ENCODE results near the gene STBD1. TPM values are rescaled to one million over a fixed set of nuclear protein-coding genes. Genes with fewer than 3 reads are reported as not detected.

Gene STBD1
- total and polyA plus RNA-seq, 2 of the 4 experiments (the other 2 are of a cell fraction): 1.7 to 3.0 TPM

DNA sequence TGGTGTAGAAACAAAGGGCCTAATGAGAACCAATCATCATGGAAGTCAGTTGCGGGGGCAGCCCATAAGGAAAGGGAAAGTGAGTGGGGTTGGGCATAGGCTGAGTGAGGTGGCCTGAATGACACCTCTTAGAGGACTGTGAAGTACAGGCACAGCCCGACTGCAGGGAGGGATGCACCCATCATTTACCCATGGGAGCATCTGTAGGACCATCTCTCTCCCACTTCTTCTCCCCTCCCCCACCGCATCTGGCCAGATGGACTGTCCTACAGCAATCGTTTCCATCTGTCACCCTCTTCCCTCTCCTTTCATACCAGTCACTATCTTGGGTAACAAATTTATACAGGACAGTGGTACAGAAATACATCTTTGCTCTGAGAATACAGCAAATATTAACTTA, 4.2 kb downstream of the STBD1 start:
- Histone ChIP-seq H2BK15ac (ENCODE audit: low read depth, low read length) (no peak overlapping the region), H2BK20ac (ENCODE audit: low read depth, low read length) (no peak overlapping the region), H3K27me3 (ENCODE audit: control insufficient read depth, insufficient read depth, low read length) (no peaks in the 10 kb centered on the region), H3K4ac (ENCODE audit: low read depth, low read length) (no peak overlapping the region), H2AK9ac (replicated peaks; ENCODE audit: low read depth, low read length, poor library complexity) (no peak overlapping the region), H4K5ac (ENCODE audit: low read depth, low read length) (no peak overlapping the region), H4K20me1 (ENCODE audit: insufficient read depth, low read length) (no peaks in the 10 kb centered on the region; the same call in 1 of the 2 replicates), H3K56ac (ENCODE audit: extremely low read depth, insufficient read depth, low read length) (no peak overlapping the region), H3K9ac (ENCODE audit: low read depth, low read length) (no peak overlapping the region), H4K8ac (ENCODE audit: low read depth in 2 of 2, low read length in 2 of 2) (no peak overlapping the region), H3K36me3 (ENCODE audit: control insufficient read depth, insufficient read depth, low read length) (peaks cover 8% of the 10 kb centered on the region), H3K27ac (ENCODE audit: insufficient read depth, low read length) (no peak overlapping the region), H2AFZ (replicated peaks; ENCODE audit: low read length, poor library complexity) (no peak overlapping the region), H3K18ac (ENCODE audit: low read depth, low read length) (no peak overlapping the region), H3K4me1 (ENCODE audit: control insufficient read depth, insufficient read depth, low read length) (peaks cover 6% of the 10 kb centered on the region; the same call in 1 of the 2 replicates), H3K14ac (replicated peaks; ENCODE audit: low read depth, low read length) (no peak overlapping the region), H3K23ac (ENCODE audit: low read depth, low read length) (no peak overlapping the region), H2AK5ac (ENCODE audit: low read depth, low read length) (no peak overlapping the region), H3K79me1 (ENCODE audit: low read depth in 1 of 2, low read length in 2 of 2) (peaks cover 18 to 30% of the 10 kb centered on the region in 2 experiments; a peak in 3 of 4 replicates), H3K4me2 (ENCODE audit: low read depth, low read length) (no peak overlapping the region), H3K4me3 (ENCODE audit: insufficient read depth, low read depth, low read length) (no peak overlapping the region), H4K91ac (ENCODE audit: insufficient read depth, low read depth, low read length) (no peak overlapping the region), H2BK120ac (ENCODE audit: low read depth, low read length) (no peak overlapping the region), H3K9me1 (ENCODE audit: insufficient read depth, low read length) (peaks cover 12% of the 10 kb centered on the region; the same call in 1 of the 2 replicates), H3K9me3 (ENCODE audit: control insufficient read depth, insufficient read depth, low read length) (peaks cover 1% of the 10 kb centered on the region), H2BK5ac (ENCODE audit: low read depth, low read length, poor library complexity, severe bottlenecking) (no peak overlapping the region)
- no peak for DNase-seq
- TF ChIP-seq MXI1 (IDR thresholded peaks at IDR 0.05; ENCODE audit: borderline replicate concordance, low read depth, low read length) (no peak), CEBPB (IDR thresholded peaks at IDR 0.05; ENCODE audit: low read depth, low read length) (no peak), RCOR1 (IDR thresholded peaks at IDR 0.05; ENCODE audit: insufficient replicate concordance, low read length) (no peak), BHLHE40 (IDR thresholded peaks at IDR 0.05; ENCODE audit: low read depth, low read length) (no peak), SMC3 (IDR thresholded peaks at IDR 0.05; ENCODE audit: low read depth, low read length) (no peak), FOS (IDR thresholded peaks at IDR 0.05; ENCODE audit: low read depth, low read length) (no peak), RFX5 (IDR thresholded peaks at IDR 0.05; ENCODE audit: low read depth, low read length) (no peak), MAFK (IDR thresholded peaks at IDR 0.05; ENCODE audit: low read depth, low read length) (no peak), NFE2L2 (IDR thresholded peaks at IDR 0.05; ENCODE audit: low read depth, low read length) (no peak), RAD21 (IDR thresholded peaks at IDR 0.05; ENCODE audit: low read length) (no peak), POLR2A (IDR thresholded peaks at IDR 0.05; ENCODE audit: low read depth, low read length) (no peak), MAZ (IDR thresholded peaks at IDR 0.05; ENCODE audit: borderline replicate concordance, low read depth, low read length) (no peak), CHD1 (IDR thresholded peaks at IDR 0.05; ENCODE audit: low read depth, low read length) (no peak)
- TF ChIP-seq, protein P1, sequence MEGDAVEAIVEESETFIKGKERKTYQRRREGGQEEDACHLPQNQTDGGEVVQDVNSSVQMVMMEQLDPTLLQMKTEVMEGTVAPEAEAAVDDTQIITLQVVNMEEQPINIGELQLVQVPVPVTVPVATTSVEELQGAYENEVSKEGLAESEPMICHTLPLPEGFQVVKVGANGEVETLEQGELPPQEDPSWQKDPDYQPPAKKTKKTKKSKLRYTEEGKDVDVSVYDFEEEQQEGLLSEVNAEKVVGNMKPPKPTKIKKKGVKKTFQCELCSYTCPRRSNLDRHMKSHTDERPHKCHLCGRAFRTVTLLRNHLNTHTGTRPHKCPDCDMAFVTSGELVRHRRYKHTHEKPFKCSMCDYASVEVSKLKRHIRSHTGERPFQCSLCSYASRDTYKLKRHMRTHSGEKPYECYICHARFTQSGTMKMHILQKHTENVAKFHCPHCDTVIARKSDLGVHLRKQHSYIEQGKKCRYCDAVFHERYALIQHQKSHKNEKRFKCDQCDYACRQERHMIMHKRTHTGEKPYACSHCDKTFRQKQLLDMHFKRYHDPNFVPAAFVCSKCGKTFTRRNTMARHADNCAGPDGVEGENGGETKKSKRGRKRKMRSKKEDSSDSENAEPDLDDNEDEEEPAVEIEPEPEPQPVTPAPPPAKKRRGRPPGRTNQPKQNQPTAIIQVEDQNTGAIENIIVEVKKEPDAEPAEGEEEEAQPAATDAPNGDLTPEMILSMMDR (conservative IDR thresholded peaks at IDR 0.05; ENCODE audit: low read depth, low read length): no peak
- TF ChIP-seq, protein P2, sequence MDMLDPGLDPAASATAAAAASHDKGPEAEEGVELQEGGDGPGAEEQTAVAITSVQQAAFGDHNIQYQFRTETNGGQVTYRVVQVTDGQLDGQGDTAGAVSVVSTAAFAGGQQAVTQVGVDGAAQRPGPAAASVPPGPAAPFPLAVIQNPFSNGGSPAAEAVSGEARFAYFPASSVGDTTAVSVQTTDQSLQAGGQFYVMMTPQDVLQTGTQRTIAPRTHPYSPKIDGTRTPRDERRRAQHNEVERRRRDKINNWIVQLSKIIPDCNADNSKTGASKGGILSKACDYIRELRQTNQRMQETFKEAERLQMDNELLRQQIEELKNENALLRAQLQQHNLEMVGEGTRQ (IDR thresholded peaks at IDR 0.05; ENCODE audit: low read depth, low read length): no peak
- TF ChIP-seq, protein P3, sequence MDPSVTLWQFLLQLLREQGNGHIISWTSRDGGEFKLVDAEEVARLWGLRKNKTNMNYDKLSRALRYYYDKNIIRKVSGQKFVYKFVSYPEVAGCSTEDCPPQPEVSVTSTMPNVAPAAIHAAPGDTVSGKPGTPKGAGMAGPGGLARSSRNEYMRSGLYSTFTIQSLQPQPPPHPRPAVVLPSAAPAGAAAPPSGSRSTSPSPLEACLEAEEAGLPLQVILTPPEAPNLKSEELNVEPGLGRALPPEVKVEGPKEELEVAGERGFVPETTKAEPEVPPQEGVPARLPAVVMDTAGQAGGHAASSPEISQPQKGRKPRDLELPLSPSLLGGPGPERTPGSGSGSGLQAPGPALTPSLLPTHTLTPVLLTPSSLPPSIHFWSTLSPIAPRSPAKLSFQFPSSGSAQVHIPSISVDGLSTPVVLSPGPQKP (IDR thresholded peaks at IDR 0.05; ENCODE audit: borderline replicate concordance, low read depth, low read length): no peak
- ATAC-seq (ENCODE audit: low read depth): no peak
- intact Hi-C loops (cut with micrococcal nuclease) (no loop called here), dilution Hi-C loops (cut with HindIII; ENCODE audit: low sequenced_read_pairs, unreplicated experiment) (no loop called here), in situ Hi-C loops (cut with MboI; ENCODE audit: low sequenced_read_pairs) (no loop called here)
- no TSS peak for BruUV-seq (replicated peaks)
- ChIA-PET POLR2A (ENCODE audit: unreplicated experiment) (no interaction called here), CTCF (no interaction called here)
- WGBS, 2 experiments (ENCODE audit: extremely low coverage in 2 of 2, insufficient read length in 1 of 2): 50% methylated on average over 1 of the region's 4 CpGs; no CpG with 5 or more reads in 1 of the 2 experiments

All from IMR-90 (cell line).